Measurements from ENCODE around the gene C5orf52.
A peak's percentile ranks its signal among the peaks of the same experiment; 100 is the strongest.
"Not testable (repeated sequence)": the region's sequence is repeated elsewhere in the genome, so short reads cannot be mapped to it uniquely, and the experiment has no call there.

C5orf52 gene

DNA sequence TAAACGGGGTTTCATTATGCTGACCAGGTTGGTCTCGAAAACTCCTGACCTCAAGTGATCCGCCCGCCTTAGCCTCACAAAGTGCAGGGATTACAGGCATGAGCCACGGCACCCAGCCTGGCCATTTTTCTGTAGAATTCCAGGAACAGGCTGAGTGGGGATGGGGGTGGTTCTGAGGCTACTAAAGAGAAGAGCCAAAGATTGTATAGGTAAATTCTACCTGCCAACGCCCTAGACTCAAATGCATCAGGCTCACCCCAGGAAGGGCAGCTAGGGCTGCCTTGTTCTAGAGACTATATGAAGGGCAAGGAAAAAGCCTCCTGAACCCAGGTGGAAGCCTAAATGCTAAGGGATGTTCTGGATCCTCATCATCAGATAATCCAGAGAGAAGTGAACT, 1.6 kb upstream of the C5orf52 start:
- intact Hi-C loops (cut with DNase I; ENCODE audit: low total_unique reads), result no loop called here
- H3K27ac ChIP-seq, result no peak overlapping the region
- peaks cover 0 to 5% of the 10 kb centered on the region in 2 donors for H3K27me3 ChIP-seq
- no peak overlapping the region for H3K4me3 ChIP-seq
- DNase-seq, result no peak
- no peaks in the 10 kb centered on the region for H3K9me3 ChIP-seq
- no peaks in the 10 kb centered on the region for H3K36me3 ChIP-seq
- peaks cover 0 to 16% (median 4%) of the 10 kb centered on the region in 4 donors for H3K4me1 ChIP-seq
- TF ChIP-seq, protein P1, sequence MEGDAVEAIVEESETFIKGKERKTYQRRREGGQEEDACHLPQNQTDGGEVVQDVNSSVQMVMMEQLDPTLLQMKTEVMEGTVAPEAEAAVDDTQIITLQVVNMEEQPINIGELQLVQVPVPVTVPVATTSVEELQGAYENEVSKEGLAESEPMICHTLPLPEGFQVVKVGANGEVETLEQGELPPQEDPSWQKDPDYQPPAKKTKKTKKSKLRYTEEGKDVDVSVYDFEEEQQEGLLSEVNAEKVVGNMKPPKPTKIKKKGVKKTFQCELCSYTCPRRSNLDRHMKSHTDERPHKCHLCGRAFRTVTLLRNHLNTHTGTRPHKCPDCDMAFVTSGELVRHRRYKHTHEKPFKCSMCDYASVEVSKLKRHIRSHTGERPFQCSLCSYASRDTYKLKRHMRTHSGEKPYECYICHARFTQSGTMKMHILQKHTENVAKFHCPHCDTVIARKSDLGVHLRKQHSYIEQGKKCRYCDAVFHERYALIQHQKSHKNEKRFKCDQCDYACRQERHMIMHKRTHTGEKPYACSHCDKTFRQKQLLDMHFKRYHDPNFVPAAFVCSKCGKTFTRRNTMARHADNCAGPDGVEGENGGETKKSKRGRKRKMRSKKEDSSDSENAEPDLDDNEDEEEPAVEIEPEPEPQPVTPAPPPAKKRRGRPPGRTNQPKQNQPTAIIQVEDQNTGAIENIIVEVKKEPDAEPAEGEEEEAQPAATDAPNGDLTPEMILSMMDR (IDR thresholded peaks at IDR 0.05), result no peak

DNA sequence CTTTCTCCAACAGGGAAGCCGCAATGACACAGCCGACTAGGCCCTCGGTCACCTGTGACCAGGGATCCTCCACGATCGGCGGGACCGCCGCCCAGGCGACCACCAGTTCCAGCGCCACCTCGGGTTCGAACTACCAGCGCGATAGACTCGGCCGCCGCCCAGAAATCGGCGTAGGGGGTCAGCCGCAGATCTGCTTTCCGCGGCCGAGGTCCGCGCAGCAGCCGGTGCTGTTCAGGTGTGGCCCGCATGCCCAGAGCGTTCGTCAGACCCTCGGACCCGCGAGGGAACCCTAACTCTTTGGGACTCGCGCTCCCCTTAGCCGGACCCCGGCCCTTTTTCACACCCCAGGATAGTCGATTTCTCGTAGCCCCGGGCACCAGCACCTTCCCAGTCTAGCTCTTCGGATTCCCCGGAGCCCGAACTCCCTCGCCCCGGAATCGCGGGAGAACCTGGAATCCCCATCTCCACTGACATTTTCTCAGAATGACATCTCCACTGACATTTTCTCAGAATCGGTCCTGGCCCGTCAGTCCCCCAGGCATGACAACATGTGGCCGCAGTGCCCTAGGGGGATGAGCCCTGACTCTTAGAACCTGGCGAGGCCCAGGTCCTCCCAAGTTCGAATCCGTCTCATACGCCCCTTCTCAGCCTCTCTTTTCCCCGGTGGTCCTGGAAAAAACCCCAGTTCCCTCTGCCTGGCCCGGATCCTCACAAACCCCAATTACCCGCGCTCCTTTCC, 428 bp downstream of the C5orf52 start:
- H3K27me3 ChIP-seq, result peaks cover 0 to 5% of the 10 kb centered on the region in 2 donors
- no peak overlapping the region for H3K27ac ChIP-seq
- H3K4me3 ChIP-seq, result peak overlapping the region; percentile 50 to 59
- H3K9me3 ChIP-seq, result no peaks in the 10 kb centered on the region
- intact Hi-C loops (cut with DNase I; ENCODE audit: low total_unique reads), result no loop called here
- TF ChIP-seq, protein P1 (IDR thresholded peaks at IDR 0.05), result no peak
- no peak for DNase-seq
- H3K36me3 ChIP-seq, result no peaks in the 10 kb centered on the region
- peaks cover 0 to 16% (median 4%) of the 10 kb centered on the region in 4 donors for H3K4me1 ChIP-seq

DNA sequence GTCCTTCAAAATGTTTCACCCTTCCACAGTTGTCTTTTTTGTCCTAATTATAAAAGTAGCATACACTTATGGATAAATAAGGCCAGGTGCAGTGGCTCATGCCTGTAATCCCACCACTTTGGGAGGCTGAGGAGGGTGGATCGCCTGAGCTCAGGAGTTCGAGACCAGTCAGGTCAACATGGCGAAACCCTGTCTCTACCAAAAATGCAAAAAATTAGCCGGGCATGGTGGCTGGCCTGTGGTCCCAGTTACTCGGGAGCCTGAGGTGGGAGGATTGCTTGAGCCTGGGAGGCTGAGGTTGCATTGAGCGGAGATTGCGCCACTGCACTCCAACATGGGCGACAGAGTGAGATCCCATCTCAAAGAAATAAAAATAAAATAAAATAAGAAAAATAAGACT, 1.6 kb downstream of the C5orf52 start:
- H3K4me3 ChIP-seq, result no peak overlapping the region
- TF ChIP-seq, protein P1 (IDR thresholded peaks at IDR 0.05), result no peak
- no peaks in the 10 kb centered on the region for H3K9me3 ChIP-seq
- intact Hi-C loops (cut with DNase I; ENCODE audit: low total_unique reads), result no loop called here
- H3K36me3 ChIP-seq, result no peaks in the 10 kb centered on the region
- DNase-seq, result no peak
- H3K27me3 ChIP-seq, result peaks cover 0 to 5% of the 10 kb centered on the region in 2 donors
- H3K27ac ChIP-seq, result no peak overlapping the region
- H3K4me1 ChIP-seq, result peaks cover 0 to 16% (median 4%) of the 10 kb centered on the region in 4 donors

DNA sequence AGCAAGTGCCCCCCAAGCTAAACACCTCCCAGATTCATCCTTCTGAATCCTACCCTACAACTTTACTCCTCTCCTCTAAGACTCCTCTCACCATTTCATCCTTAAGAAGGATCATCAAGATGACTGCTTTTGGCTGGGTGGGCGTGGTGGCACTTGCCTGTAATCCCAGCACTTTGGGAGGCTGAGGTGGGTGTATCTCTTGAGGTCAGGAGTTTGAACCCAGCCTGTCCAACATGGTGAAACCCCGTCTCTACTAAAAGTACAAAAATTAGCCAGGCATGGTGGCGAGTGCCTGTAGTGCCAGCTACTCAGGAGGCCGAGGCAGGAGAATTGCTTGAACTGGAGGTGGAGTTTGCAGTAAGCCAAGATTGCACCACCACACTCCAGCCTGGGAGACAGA, 3.0 kb downstream of the C5orf52 start:
- H3K4me1 ChIP-seq, result peaks cover 0 to 16% (median 4%) of the 10 kb centered on the region in 4 donors
- H3K27ac ChIP-seq; intact Hi-C loops (cut with DNase I; ENCODE audit: low total_unique reads); H3K27me3 ChIP-seq; H3K9me3 ChIP-seq; H3K4me3 ChIP-seq; DNase-seq; H3K36me3 ChIP-seq: not testable (repeated sequence)

DNA sequence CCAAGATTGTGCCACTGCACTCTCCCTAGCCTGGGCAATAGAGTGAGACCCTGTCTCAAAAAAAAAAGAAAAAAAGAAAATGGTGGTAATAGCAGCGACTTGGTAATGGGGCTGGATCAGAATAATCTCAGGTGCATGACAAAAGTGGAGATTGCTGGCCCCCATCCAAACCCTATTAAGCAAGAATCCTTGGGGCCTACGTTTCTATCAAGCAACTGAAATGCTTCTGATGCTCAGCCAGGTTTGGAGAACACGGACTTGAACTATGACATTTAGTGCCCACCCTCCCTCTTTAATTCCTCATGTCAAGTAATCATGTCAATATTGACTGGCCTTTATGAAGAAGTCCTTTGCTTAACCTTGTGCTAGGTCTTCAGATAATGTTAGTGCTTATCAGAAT, 6.6 kb downstream of the C5orf52 start:
- no peak for DNase-seq
- intact Hi-C loops (cut with DNase I; ENCODE audit: low total_unique reads), result no loop called here
- H3K27me3 ChIP-seq, result no peaks in the 10 kb centered on the region
- no peaks in the 10 kb centered on the region for H3K36me3 ChIP-seq
- H3K9me3 ChIP-seq, result no peaks in the 10 kb centered on the region
- TF ChIP-seq, protein P1 (IDR thresholded peaks at IDR 0.05), result no peak
- H3K27ac ChIP-seq, result no peak overlapping the region
- H3K4me1 ChIP-seq, result no peaks in the 10 kb centered on the region
- H3K4me3 ChIP-seq, result no peak overlapping the region

DNA sequence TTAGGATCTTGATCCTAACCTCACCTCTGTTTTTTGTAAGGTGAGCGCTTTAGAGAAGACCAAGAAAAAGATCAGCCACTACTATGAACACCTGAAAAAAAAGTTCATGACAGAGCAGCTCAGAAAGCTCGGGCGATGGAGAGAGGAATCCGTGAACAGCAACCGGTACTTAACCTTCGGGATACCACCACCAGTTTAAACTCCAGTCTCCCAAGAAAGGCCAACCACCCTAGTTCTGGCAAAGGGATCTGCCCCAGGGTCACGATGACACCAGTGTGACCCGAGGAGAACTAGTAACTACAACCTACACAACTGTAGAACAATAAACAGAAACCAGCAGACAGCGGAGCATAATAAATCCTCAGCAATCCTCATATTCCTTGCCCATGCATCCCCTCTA, 8.5 kb downstream of the C5orf52 start:
- H3K4me3 ChIP-seq, result no peak overlapping the region

More for the DNA sequence above, 8.5 kb downstream of the C5orf52 start:
- H3K9me3 ChIP-seq, result no peaks in the 10 kb centered on the region
- H3K27me3 ChIP-seq, result no peaks in the 10 kb centered on the region
- no peaks in the 10 kb centered on the region for H3K36me3 ChIP-seq
- H3K27ac ChIP-seq, result no peak overlapping the region
- DNase-seq, result no peak
- TF ChIP-seq, protein P1 (IDR thresholded peaks at IDR 0.05), result no peak
- intact Hi-C loops (cut with DNase I; ENCODE audit: low total_unique reads), result no loop called here
- no peaks in the 10 kb centered on the region for H3K4me1 ChIP-seq

All from tibial artery (tissue), 4 donors.